PFSK-1 (cell line): ENCODE results near the gene SNAI1.

Experiments
- FOXP2 ChIP-seq: optimal IDR thresholded peaks from 2 replicates; pipeline ENCODE3; 2011; ENCODE audit warnings: borderline replicate concordance, control low read depth, inconsistent platforms; ENCODE audit not compliant: insufficient read depth; ENCODE audit errors: extremely low read length, extremely low read depth
- POLR2AphosphoS5 ChIP-seq: IDR thresholded peaks from 2 replicates; pipeline ENCODE4 v1.6.1; 2012; ENCODE audit warnings: low read depth, mild to moderate bottlenecking, control low read depth, low read length, moderate library complexity
- SIN3A ChIP-seq: IDR thresholded peaks from 2 replicates; pipeline ENCODE4 v1.6.1; 2012; ENCODE audit warnings: mild to moderate bottlenecking, low read length, moderate library complexity, borderline replicate concordance; ENCODE audit not compliant: insufficient read depth
- TAF1 ChIP-seq: IDR thresholded peaks from 2 replicates; pipeline ENCODE4 v1.6.1; 2012; ENCODE audit warnings: low read length, control low read depth, borderline replicate concordance; ENCODE audit not compliant: insufficient read depth
- TF ChIP-seq, protein P1 (sequence below), 2 experiments: IDR thresholded peaks; 2 replicates each; pipeline versions ENCODE4 v1.6.1 to v1.8.0; 2011 to 2012; ENCODE audit warnings: low read depth in 2 of 2, low read length in 2 of 2, control low read depth in 1 of 2, inconsistent platforms in 1 of 2, mild to moderate bottlenecking in 1 of 2, moderate library complexity in 1 of 2; ENCODE audit not compliant: insufficient read depth in 1 of 2

DNA sequence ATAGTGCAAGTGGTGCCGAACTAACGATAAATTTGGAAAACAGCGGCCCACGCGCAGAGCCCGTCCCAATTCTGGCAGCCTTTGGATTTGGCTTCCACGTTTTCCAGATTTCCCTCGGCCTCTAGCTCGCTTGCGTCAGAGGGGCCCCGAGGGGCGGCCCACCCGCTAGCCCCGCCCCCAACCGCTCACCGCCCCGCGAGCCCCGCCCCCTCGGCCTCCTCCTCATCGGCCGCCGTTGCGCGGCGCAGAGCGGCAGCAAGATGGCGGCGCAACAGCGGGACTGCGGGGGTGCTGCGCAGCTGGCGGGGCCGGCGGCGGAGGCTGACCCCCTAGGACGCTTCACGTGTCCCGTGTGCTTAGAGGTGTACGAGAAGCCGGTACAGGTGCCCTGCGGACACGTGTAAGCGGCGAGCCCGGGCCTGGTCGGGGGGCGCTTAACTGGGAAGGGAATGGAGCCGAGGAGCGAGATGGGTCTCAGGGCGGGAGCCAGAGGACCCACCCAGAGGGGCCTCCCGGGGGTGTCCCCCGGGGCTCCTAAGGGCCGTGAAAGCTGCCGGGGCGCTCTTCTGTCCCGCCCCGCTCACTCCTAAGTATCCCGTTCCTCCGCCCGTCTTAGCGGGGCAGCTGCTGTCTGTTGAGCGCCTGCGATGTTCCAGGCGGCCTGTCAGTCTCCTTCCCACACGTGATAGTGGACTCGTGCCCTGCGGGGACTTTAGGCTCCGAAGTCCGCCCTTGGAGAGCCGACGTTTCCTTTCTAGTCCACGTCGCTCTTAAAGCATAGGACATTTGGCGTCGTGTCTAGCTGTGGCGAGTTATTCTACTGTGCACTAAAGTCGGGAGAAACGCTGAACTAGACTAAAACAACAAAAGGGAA lies 46.4 kb upstream of the SNAI1 start, which contains the start of gene RNF114:
- TF ChIP-seq POLR2AphosphoS5 (peak; percentile 86), SIN3A (no peak), FOXP2 (peak; percentile 72), TAF1 (peak; percentile 84; the same call in 1 of the 2 replicates)
- TF ChIP-seq, protein P1, sequence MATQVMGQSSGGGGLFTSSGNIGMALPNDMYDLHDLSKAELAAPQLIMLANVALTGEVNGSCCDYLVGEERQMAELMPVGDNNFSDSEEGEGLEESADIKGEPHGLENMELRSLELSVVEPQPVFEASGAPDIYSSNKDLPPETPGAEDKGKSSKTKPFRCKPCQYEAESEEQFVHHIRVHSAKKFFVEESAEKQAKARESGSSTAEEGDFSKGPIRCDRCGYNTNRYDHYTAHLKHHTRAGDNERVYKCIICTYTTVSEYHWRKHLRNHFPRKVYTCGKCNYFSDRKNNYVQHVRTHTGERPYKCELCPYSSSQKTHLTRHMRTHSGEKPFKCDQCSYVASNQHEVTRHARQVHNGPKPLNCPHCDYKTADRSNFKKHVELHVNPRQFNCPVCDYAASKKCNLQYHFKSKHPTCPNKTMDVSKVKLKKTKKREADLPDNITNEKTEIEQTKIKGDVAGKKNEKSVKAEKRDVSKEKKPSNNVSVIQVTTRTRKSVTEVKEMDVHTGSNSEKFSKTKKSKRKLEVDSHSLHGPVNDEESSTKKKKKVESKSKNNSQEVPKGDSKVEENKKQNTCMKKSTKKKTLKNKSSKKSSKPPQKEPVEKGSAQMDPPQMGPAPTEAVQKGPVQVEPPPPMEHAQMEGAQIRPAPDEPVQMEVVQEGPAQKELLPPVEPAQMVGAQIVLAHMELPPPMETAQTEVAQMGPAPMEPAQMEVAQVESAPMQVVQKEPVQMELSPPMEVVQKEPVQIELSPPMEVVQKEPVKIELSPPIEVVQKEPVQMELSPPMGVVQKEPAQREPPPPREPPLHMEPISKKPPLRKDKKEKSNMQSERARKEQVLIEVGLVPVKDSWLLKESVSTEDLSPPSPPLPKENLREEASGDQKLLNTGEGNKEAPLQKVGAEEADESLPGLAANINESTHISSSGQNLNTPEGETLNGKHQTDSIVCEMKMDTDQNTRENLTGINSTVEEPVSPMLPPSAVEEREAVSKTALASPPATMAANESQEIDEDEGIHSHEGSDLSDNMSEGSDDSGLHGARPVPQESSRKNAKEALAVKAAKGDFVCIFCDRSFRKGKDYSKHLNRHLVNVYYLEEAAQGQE (IDR thresholded peaks at IDR 0.05; ENCODE audit: insufficient read depth in 1 of 2, low read depth in 2 of 2, low read length in 2 of 2), result peak in 1 of 2 experiments; percentile 44; a peak in 2 of 4 replicates
